Myocyte (in vitro differentiated cells): Measurements from ENCODE around the gene SH3PXD2A. TPM values are rescaled to one million over a fixed set of nuclear protein-coding genes. Genes with fewer than 3 reads are reported as not detected.
"Not testable (repeated sequence)": the region's sequence is repeated elsewhere in the genome, so short reads cannot be mapped to it uniquely, and the experiment has no call there.

Source experiments
- DNase-seq: peaks from one replicate; pipeline ENCODE4 v3.0.0-alpha.2; 2012; ENCODE audit warnings: low read depth
- total RNA-seq: library from RNA; depleted of rRNA; stranded (reverse); fragments of >200 nt; gene quantifications from 2 replicates; pipeline ENCODE4 v1.2.3, GENCODE V29; 2014

SH3PXD2A gene
- total RNA-seq, 1 donor from 2014 or later: 38.8 TPM

GRCh38 chr10:103751667-103752290 is 103.6 kb downstream of the SH3PXD2A start:
- peak; percentile 45 for DNase-seq

GRCh38 chr10:103750836-103751235 is 104.5 kb downstream of the SH3PXD2A start:
- DNase-seq: peak; percentile 51

- DNase-seq: no peak
These were observed 105.6 kb downstream of the SH3PXD2A start for GRCh38 chr10:103749779-103750178.

GRCh38 chr10:103748020-103748419 is 107.4 kb downstream of the SH3PXD2A start:
- DNase-seq: no peak

GRCh38 chr10:103747193-103747865 is 108.0 kb downstream of the SH3PXD2A start:
- peak; percentile 31 for DNase-seq

- DNase-seq: no peak
These were observed 108.8 kb downstream of the SH3PXD2A start for GRCh38 chr10:103746598-103746997.

GRCh38 chr10:103745341-103746247 is 109.8 kb downstream of the SH3PXD2A start:
- peak; percentile 74 for DNase-seq

GRCh38 chr10:103742824-103743223 is 112.6 kb downstream of the SH3PXD2A start:
- no peak for DNase-seq

GRCh38 chr10:103740611-103741010 is 114.8 kb downstream of the SH3PXD2A start:
- no peak for DNase-seq

- DNase-seq: peak; percentile 97
These were observed 116.2 kb downstream of the SH3PXD2A start for GRCh38 chr10:103739039-103739764.

GRCh38 chr10:103737735-103738367 is 117.5 kb downstream of the SH3PXD2A start:
- DNase-seq: no peak

GRCh38 chr10:103736763-103737162 is 118.6 kb downstream of the SH3PXD2A start:
- DNase-seq: peak; percentile 65

GRCh38 chr10:103736044-103736443 is 119.3 kb downstream of the SH3PXD2A start:
- DNase-seq: no peak

- DNase-seq: no peak
These were observed 120.6 kb downstream of the SH3PXD2A start for GRCh38 chr10:103734731-103735130.

- no peak for DNase-seq
These were observed 122.3 kb downstream of the SH3PXD2A start for GRCh38 chr10:103733045-103733419.

GRCh38 chr10:103732339-103733044 is 122.9 kb downstream of the SH3PXD2A start:
- DNase-seq: no peak

- no peak for DNase-seq
These were observed 123.6 kb downstream of the SH3PXD2A start for GRCh38 chr10:103731609-103732270.

GRCh38 chr10:103731026-103731425 is 124.3 kb downstream of the SH3PXD2A start:
- not testable (repeated sequence) for DNase-seq

- DNase-seq: no peak
These were observed 125.5 kb downstream of the SH3PXD2A start for GRCh38 chr10:103729851-103730250.
